Nephron (organoid): ENCODE measurements around the gene FITM2.
"Not testable (repeated sequence)": the region's sequence is repeated elsewhere in the genome, so short reads cannot be mapped to it uniquely, and the experiment has no call there.

ENCODE experiments used
- H3K27ac Mint-ChIP-seq, 3 experiments: 2 replicates each; pipeline ENCODE4 v1.8.0; 2020; ENCODE audit warnings: mixed read lengths in 3 of 3, mild to moderate bottlenecking in 2 of 3, moderate library complexity in 1 of 3
- H3K27me3 Mint-ChIP-seq: 2 replicates; pipeline ENCODE4 v1.8.0; 2021; ENCODE audit warnings: low read depth, mild to moderate bottlenecking, moderate library complexity, mixed read lengths
- H3K36me3 Mint-ChIP-seq: 2 replicates; pipeline ENCODE4 v1.8.0; 2020; ENCODE audit warnings: low read depth, mixed read lengths
- H3K4me1 Mint-ChIP-seq: 2 replicates; pipeline ENCODE4 v1.8.0; 2020; ENCODE audit warnings: mixed read lengths
- H3K4me3 Mint-ChIP-seq, 3 experiments: 2 replicates each; pipeline ENCODE4 v1.8.0; 2020; ENCODE audit warnings: mild to moderate bottlenecking in 3 of 3, mixed read lengths in 3 of 3, moderate library complexity in 2 of 3
- H3K9me3 Mint-ChIP-seq: 2 replicates; pipeline ENCODE4 v1.8.0; 2020; ENCODE audit warnings: mixed read lengths
- CTCF ChIP-seq, 3 experiments: fragments of 200-600 bp; sonication (generic); IDR thresholded peaks; one replicate each; pipeline ENCODE4 v1.5.0; 2021; ENCODE audit warnings: antibody characterized with exemption in 3 of 3; ENCODE audit not compliant: unreplicated experiment in 3 of 3

The FITM2 gene

DNA sequence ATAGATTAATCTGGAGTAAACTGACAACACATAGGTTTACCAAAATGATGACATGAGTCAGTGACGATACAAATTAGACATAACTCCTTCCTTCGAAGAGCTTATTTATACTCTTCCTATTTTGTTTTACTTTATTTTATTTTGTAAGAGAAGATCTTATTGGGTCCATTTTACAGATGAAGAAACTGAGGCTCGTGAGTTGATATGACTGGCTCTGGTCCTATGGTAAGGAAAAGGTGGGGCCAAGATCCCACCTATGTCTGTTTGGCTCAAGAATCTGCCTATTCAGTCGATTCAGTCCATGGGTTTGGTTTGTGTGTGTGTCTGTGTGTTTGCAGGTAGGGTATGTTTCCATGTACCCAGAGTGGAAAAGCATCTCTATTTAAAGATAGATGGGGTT, 17.4 kb upstream of the FITM2 start:
- Mint-ChIP-seq H3K9me3 (no peaks in the 10 kb centered on the region), H3K36me3 (no peaks in the 10 kb centered on the region), H3K27ac (peak overlapping the region in 1 of 3 experiments; percentile 10), H3K27me3 (peaks cover 5% of the 10 kb centered on the region), H3K4me1 (peaks cover 13% of the 10 kb centered on the region), H3K4me3 (no peak overlapping the region)
- no peak for TF ChIP-seq CTCF (IDR thresholded peaks at IDR 0.05; ENCODE audit: unreplicated experiment in 3 of 3)

DNA sequence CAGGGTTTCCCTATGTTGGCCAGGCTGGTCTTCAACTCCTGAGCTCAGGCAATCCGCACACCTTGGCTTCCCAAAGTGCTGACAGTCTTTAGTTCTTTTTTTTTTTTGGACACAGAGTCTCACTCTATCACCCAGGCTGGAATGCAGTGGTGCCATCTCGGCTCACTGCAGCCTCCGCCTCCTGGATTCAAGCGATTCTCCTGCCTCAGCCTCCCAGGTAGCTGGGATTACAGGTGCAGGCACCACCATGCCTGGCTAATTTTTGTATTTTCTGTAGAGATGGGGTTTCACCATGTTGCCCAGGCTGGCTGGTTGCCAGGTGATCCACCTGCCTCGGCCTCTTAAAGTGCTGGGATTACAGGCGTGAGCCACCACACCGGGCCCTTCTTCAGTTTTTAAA, 16.7 kb upstream of the FITM2 start:
- H3K4me3 Mint-ChIP-seq, H3K36me3 Mint-ChIP-seq, H3K9me3 Mint-ChIP-seq, H3K27me3 Mint-ChIP-seq: not testable (repeated sequence)
- peaks cover 13% of the 10 kb centered on the region for H3K4me1 Mint-ChIP-seq
- H3K27ac Mint-ChIP-seq, result peak overlapping the region in 2 of 3 experiments; percentile 10 to 50

GRCh38 chr20:44326391-44327159, 15.6 kb upstream of the FITM2 start:
- H3K9me3 Mint-ChIP-seq, result no peaks in the 10 kb centered on the region
- no peak for TF ChIP-seq CTCF (IDR thresholded peaks at IDR 0.05; ENCODE audit: unreplicated experiment in 3 of 3)
- peaks cover 8% of the 10 kb centered on the region for H3K27me3 Mint-ChIP-seq

GRCh38 chr20:44324343-44324742, 13.3 kb upstream of the FITM2 start:
- Mint-ChIP-seq H3K9me3 (no peaks in the 10 kb centered on the region), H3K4me1 (peaks cover 7% of the 10 kb centered on the region), H3K4me3 (no peak overlapping the region), H3K36me3 (no peaks in the 10 kb centered on the region), H3K27ac (peak overlapping the region; percentile 13 to 85 (median 59)), H3K27me3 (peaks cover 4% of the 10 kb centered on the region)
- TF ChIP-seq CTCF (IDR thresholded peaks at IDR 0.05; ENCODE audit: unreplicated experiment in 3 of 3), result no peak

More at GRCh38 chr20:44326391-44327159, 15.6 kb upstream of the FITM2 start:
- Mint-ChIP-seq H3K27ac (peak overlapping the region in 1 of 3 experiments; percentile 30), H3K4me1 (peaks cover 13% of the 10 kb centered on the region), H3K4me3 (no peak overlapping the region), H3K36me3 (no peaks in the 10 kb centered on the region)

GRCh38 chr20:44319839-44320422, 8.9 kb upstream of the FITM2 start:
- TF ChIP-seq CTCF (IDR thresholded peaks at IDR 0.05; ENCODE audit: unreplicated experiment in 3 of 3), result no peak
- H3K27me3 Mint-ChIP-seq, result peaks cover 4% of the 10 kb centered on the region
- H3K4me3 Mint-ChIP-seq, result no peak overlapping the region
- H3K27ac Mint-ChIP-seq, result no peak overlapping the region
- H3K9me3 Mint-ChIP-seq, result no peaks in the 10 kb centered on the region
- H3K36me3 Mint-ChIP-seq, result no peaks in the 10 kb centered on the region
- H3K4me1 Mint-ChIP-seq, result peaks cover 7% of the 10 kb centered on the region

GRCh38 chr20:44314870-44315269, 3.9 kb upstream of the FITM2 start:
- no peaks in the 10 kb centered on the region for H3K9me3 Mint-ChIP-seq
- H3K27me3 Mint-ChIP-seq, result no peaks in the 10 kb centered on the region
- H3K27ac Mint-ChIP-seq, result no peak overlapping the region
- TF ChIP-seq CTCF (IDR thresholded peaks at IDR 0.05; ENCODE audit: unreplicated experiment in 3 of 3), result no peak
- H3K4me3 Mint-ChIP-seq, result no peak overlapping the region
- no peaks in the 10 kb centered on the region for H3K36me3 Mint-ChIP-seq
- peaks cover 11% of the 10 kb centered on the region for H3K4me1 Mint-ChIP-seq
